Hepatocyte (in vitro differentiated cells): ENCODE results near the gene CEACAM21.

Source experiments
- EZH2 ChIP-seq: fragments of 200-600 bp; sonication (generic); IDR thresholded peaks from 2 replicates; pipeline ENCODE4 v1.6.1; 2016; ENCODE audit warnings: antibody characterized with exemption, mild to moderate bottlenecking, borderline replicate concordance
- EZH2phosphoT487 ChIP-seq: fragments of 200-600 bp; sonication (generic); IDR thresholded peaks from one replicate; pipeline ENCODE4 v1.6.1; 2018; ENCODE audit warnings: antibody characterized with exemption, mild to moderate bottlenecking, low read depth, moderate library complexity; ENCODE audit not compliant: unreplicated experiment, severe bottlenecking
- TF ChIP-seq, protein P1 (sequence below): fragments of 200-600 bp; sonication (generic); IDR thresholded peaks from 2 replicates; pipeline ENCODE4 v1.5.1; 2016; ENCODE audit warnings: antibody characterized with exemption, mild to moderate bottlenecking; ENCODE audit not compliant: poor library complexity

DNA sequence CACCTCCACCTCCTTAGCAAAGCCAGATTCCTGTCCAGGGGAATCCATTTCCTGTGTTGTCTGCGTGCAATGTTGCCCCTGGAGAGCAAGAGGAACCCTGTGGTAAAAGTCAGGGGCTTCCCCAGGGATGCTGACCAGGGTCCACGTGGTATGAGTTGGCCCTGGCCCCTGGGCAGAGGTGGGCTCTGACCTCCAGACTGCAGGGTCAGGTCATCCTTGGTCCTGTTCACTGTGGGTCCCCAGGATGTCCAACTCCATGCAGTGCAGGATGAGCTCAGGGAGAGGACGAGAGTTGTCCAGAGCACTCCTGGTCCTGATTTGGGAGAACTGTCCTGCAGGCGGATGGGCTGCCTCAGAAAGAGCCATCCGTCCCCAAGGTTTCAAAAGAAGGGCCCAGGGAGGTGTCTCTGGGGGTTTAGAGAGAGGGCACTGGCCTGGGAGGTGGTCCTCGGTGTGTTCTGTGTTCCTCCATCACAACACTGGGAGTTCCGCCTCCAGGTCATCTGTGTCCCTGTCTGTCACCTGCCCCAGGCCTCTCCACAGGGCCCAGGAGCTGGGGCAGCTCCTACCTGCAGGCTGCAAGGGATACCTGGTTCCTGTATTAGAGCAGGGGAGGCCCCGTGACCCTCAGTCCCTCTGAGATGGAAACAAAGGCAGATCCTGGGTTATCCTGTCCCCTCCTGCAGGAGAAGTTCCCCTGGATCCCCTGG lies 52.2 kb downstream of the CEACAM21 start:
- TF ChIP-seq, protein P1, sequence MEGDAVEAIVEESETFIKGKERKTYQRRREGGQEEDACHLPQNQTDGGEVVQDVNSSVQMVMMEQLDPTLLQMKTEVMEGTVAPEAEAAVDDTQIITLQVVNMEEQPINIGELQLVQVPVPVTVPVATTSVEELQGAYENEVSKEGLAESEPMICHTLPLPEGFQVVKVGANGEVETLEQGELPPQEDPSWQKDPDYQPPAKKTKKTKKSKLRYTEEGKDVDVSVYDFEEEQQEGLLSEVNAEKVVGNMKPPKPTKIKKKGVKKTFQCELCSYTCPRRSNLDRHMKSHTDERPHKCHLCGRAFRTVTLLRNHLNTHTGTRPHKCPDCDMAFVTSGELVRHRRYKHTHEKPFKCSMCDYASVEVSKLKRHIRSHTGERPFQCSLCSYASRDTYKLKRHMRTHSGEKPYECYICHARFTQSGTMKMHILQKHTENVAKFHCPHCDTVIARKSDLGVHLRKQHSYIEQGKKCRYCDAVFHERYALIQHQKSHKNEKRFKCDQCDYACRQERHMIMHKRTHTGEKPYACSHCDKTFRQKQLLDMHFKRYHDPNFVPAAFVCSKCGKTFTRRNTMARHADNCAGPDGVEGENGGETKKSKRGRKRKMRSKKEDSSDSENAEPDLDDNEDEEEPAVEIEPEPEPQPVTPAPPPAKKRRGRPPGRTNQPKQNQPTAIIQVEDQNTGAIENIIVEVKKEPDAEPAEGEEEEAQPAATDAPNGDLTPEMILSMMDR, result no peak
- TF ChIP-seq EZH2 (no peak), EZH2phosphoT487 (no peak)
